Hepatocyte (in vitro differentiated cells): ENCODE measurements around the gene MRGPRE. TPM values are rescaled to one million over a fixed set of nuclear protein-coding genes. Genes with fewer than 3 reads are reported as not detected.

Experiments used
- DNase-seq: peaks from one replicate; pipeline ENCODE4 v3.0.0-alpha.2; 2016; ENCODE audit warnings: low spot score
- H2AFZ ChIP-seq: fragments of 200-600 bp; sonication (generic); 2 replicates; pipeline ENCODE4 v1.6.0; 2016; ENCODE audit warnings: antibody characterized with exemption, mild to moderate bottlenecking
- H3K27ac ChIP-seq: fragments of 200-600 bp; sonication (generic); 2 replicates; pipeline ENCODE4 v1.5.1; 2016; ENCODE audit warnings: mild to moderate bottlenecking
- H3K27me3 ChIP-seq: fragments of 200-600 bp; sonication (generic); 2 replicates; pipeline ENCODE4 v1.6.1; 2016
- H3K36me3 ChIP-seq: fragments of 200-600 bp; sonication (generic); replicated peaks from 2 replicates; pipeline ENCODE4 v1.5.1; 2016; ENCODE audit warnings: low read depth; ENCODE audit not compliant: insufficient read depth
- H3K4me1 ChIP-seq: fragments of 200-600 bp; sonication (generic); 2 replicates; pipeline ENCODE4 v1.5.1; 2016; ENCODE audit warnings: mild to moderate bottlenecking, moderate library complexity; ENCODE audit not compliant: insufficient read depth
- H3K4me2 ChIP-seq: fragments of 200-600 bp; sonication (generic); 2 replicates; pipeline ENCODE4 v1.6.0; 2016
- H3K4me3 ChIP-seq: fragments of 200-600 bp; sonication (generic); 2 replicates; pipeline ENCODE4 v1.5.1; 2016; ENCODE audit warnings: mild to moderate bottlenecking
- H3K79me2 ChIP-seq: fragments of 200-600 bp; sonication (generic); 2 replicates; pipeline ENCODE4 v1.6.0; 2017; ENCODE audit warnings: mild to moderate bottlenecking
- H3K9me2 ChIP-seq: fragments of 200-600 bp; sonication (generic); replicated peaks from 2 replicates; pipeline ENCODE4 v1.6.0; 2017; ENCODE audit warnings: mild to moderate bottlenecking; ENCODE audit not compliant: insufficient read depth
- H3K9me3 ChIP-seq: fragments of 200-600 bp; sonication (generic); 2 replicates; pipeline ENCODE4 v1.5.1; 2016; ENCODE audit warnings: low read depth, mild to moderate bottlenecking
- H4K20me1 ChIP-seq: fragments of 200-600 bp; sonication (generic); 2 replicates; pipeline ENCODE4 v1.6.0; 2016; ENCODE audit warnings: mild to moderate bottlenecking; ENCODE audit not compliant: insufficient read depth, poor library complexity, severe bottlenecking
- EZH2 ChIP-seq: fragments of 200-600 bp; sonication (generic); IDR thresholded peaks from 2 replicates; pipeline ENCODE4 v1.6.1; 2016; ENCODE audit warnings: antibody characterized with exemption, mild to moderate bottlenecking, borderline replicate concordance
- EZH2phosphoT487 ChIP-seq: fragments of 200-600 bp; sonication (generic); IDR thresholded peaks from one replicate; pipeline ENCODE4 v1.6.1; 2018; ENCODE audit warnings: antibody characterized with exemption, mild to moderate bottlenecking, low read depth, moderate library complexity; ENCODE audit not compliant: unreplicated experiment, severe bottlenecking
- WGBS: methylation state at CpG from one replicate; pipeline ENCODE4 v1.1.6; 2016; ENCODE audit warnings: low lambda C conversion rate; ENCODE audit errors: missing lambda C conversion rate; 5-methylcytosine and 5-hydroxymethylcytosine counted together
- polyA plus RNA-seq: library from polyadenylated mRNA; unstranded; fragments of >200 nt; fragmentation: Nextera tagmentation; extraction: Ambion mirVana; gene quantifications from 2 replicates; pipeline ENCODE4 v1.2.1, GENCODE V29; 2016
- total RNA-seq: library from RNA; depleted of rRNA; stranded (reverse); fragments of >200 nt; gene quantifications from 2 replicates; pipeline ENCODE4 v1.2.3, GENCODE V29; 2014
- TF ChIP-seq, protein P1 (sequence below): fragments of 200-600 bp; sonication (generic); IDR thresholded peaks from 2 replicates; pipeline ENCODE4 v1.5.1; 2016; ENCODE audit warnings: antibody characterized with exemption, mild to moderate bottlenecking; ENCODE audit not compliant: poor library complexity

The MRGPRE gene
- total and polyA plus RNA-seq, 2 experiments from 2014 or later = not detected

DNA sequence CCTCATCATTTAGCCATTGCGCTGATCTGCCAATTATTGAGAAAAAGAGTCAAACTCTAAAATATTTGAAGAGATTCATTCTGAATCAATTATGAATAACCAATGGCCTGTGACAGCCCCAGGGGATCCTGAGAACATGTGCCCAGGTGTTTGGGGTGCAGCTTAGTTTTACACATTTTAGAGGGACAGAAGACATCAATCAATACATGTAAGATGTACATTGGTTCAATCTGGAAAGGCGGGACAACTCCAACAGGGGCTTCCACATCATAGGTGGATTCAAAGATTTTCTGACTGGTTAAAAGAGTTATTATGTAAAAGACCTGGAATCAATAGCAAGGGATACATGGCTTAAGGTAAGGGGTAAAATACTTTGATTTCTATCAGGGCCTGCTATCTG lies 4.9 kb upstream of the MRGPRE start:
- WGBS = 97% methylated on average over 2 of the region's 2 CpGs
- DNase-seq = no peak
- Histone ChIP-seq H3K9me2 (no peaks in the 10 kb centered on the region), H2AFZ (no peak overlapping the region), H3K9me3 (no peaks in the 10 kb centered on the region), H3K4me2 (no peak overlapping the region), H4K20me1 (no peaks in the 10 kb centered on the region), H3K4me3 (no peak overlapping the region), H3K36me3 (no peaks in the 10 kb centered on the region), H3K27me3 (no peaks in the 10 kb centered on the region), H3K79me2 (no peaks in the 10 kb centered on the region), H3K27ac (no peak overlapping the region), H3K4me1 (no peaks in the 10 kb centered on the region)
- no peak for TF ChIP-seq EZH2phosphoT487

- Histone ChIP-seq H3K4me3 (no peak overlapping the region), H3K27ac (no peak overlapping the region), H3K79me2 (no peaks in the 10 kb centered on the region), H3K4me2 (no peak overlapping the region), H3K27me3 (no peaks in the 10 kb centered on the region), H3K36me3 (no peaks in the 10 kb centered on the region), H3K9me3 (no peaks in the 10 kb centered on the region), H2AFZ (no peak overlapping the region), H3K4me1 (no peaks in the 10 kb centered on the region), H4K20me1 (no peaks in the 10 kb centered on the region), H3K9me2 (no peaks in the 10 kb centered on the region)
- TF ChIP-seq, protein P1, sequence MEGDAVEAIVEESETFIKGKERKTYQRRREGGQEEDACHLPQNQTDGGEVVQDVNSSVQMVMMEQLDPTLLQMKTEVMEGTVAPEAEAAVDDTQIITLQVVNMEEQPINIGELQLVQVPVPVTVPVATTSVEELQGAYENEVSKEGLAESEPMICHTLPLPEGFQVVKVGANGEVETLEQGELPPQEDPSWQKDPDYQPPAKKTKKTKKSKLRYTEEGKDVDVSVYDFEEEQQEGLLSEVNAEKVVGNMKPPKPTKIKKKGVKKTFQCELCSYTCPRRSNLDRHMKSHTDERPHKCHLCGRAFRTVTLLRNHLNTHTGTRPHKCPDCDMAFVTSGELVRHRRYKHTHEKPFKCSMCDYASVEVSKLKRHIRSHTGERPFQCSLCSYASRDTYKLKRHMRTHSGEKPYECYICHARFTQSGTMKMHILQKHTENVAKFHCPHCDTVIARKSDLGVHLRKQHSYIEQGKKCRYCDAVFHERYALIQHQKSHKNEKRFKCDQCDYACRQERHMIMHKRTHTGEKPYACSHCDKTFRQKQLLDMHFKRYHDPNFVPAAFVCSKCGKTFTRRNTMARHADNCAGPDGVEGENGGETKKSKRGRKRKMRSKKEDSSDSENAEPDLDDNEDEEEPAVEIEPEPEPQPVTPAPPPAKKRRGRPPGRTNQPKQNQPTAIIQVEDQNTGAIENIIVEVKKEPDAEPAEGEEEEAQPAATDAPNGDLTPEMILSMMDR = no peak
- TF ChIP-seq EZH2 = no peak
- 71% methylated on average over 7 of the region's 7 CpGs for WGBS
- no peak for DNase-seq
Observed at GRCh38 chr11:3234846-3235245, 2.6 kb upstream of the MRGPRE start.

GRCh38 chr11:3232956-3233355 lies 739 bp upstream of the MRGPRE start:
- Histone ChIP-seq H3K4me1 (no peaks in the 10 kb centered on the region), H2AFZ (no peak overlapping the region), H3K27me3 (no peaks in the 10 kb centered on the region), H3K27ac (no peak overlapping the region), H3K79me2 (no peaks in the 10 kb centered on the region), H3K9me2 (no peaks in the 10 kb centered on the region), H3K9me3 (no peaks in the 10 kb centered on the region), H3K4me3 (no peak overlapping the region), H3K36me3 (no peaks in the 10 kb centered on the region), H4K20me1 (no peaks in the 10 kb centered on the region), H3K4me2 (no peak overlapping the region)
- TF ChIP-seq EZH2 (no peak), EZH2phosphoT487 (no peak)
- TF ChIP-seq, protein P1 = no peak
- DNase-seq = no peak
- 95% methylated on average over 21 of the region's 21 CpGs for WGBS

DNA sequence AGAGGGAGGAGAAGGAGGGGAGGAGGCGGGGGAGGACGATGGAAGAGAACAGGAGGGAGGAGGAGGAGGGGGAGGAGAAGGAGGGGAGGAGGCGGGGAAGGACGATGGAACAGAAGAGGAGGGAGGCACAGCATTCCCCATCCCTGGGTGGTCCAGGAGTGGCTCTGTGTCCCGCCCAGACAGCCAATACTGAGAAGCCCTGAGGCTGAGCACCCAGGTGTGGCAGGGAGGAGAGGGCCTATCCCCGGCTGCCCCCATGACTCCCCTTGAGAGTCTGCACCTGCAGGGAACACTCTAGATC lies 717 bp downstream of the MRGPRE start:
- H3K27ac ChIP-seq = no peak overlapping the region
- no peaks in the 10 kb centered on the region for H3K36me3 ChIP-seq
- no peaks in the 10 kb centered on the region for H3K79me2 ChIP-seq
- WGBS = 100% methylated on average over 1 of the region's 6 CpGs
- no peaks in the 10 kb centered on the region for H4K20me1 ChIP-seq
- no peaks in the 10 kb centered on the region for H3K4me1 ChIP-seq
- H3K4me3 ChIP-seq = no peak overlapping the region
- H3K9me3 ChIP-seq = no peaks in the 10 kb centered on the region
- TF ChIP-seq EZH2 = no peak
- no peak for TF ChIP-seq EZH2phosphoT487
- TF ChIP-seq, protein P1 = no peak
- no peak overlapping the region for H2AFZ ChIP-seq
- no peak for DNase-seq
- H3K9me2 ChIP-seq = no peaks in the 10 kb centered on the region
- no peak overlapping the region for H3K4me2 ChIP-seq
- H3K27me3 ChIP-seq = no peaks in the 10 kb centered on the region
